ENCODE data around the gene PBXIP1.

- TF ChIP-seq POLR2AphosphoS5 (IDR thresholded peaks at IDR 0.05; ENCODE audit: borderline replicate concordance, low read depth, low read length): no peak
- no peak for TF ChIP-seq EZH2 (IDR thresholded peaks at IDR 0.05)
Measured at GRCh38 chr1:154962795-154963330, 7.0 kb upstream of the PBXIP1 start.
